Transverse colon (tissue), 4 donors: Measurements from ENCODE around the gene GDF11. TPM values are rescaled to one million over a fixed set of nuclear protein-coding genes. Genes with fewer than 3 reads are reported as not detected.
A peak's percentile ranks its signal among the peaks of the same experiment; 100 is the strongest.

Experiments used
- DNase-seq: peaks from one replicate; pipeline ENCODE4 v3.0.0-alpha.2; 2019
- H3K27ac ChIP-seq, 4 donors: fragments of 200-600 bp; sonication (generic); 2 replicates each; pipeline ENCODE4 v1.5.1; 2016 to 2018; ENCODE audit warnings: inconsistent platforms in 4 of 4
- H3K27me3 ChIP-seq: fragments of 200-600 bp; sonication (generic); 2 replicates; pipeline ENCODE4 v1.5.1; 2017; ENCODE audit warnings: inconsistent platforms
- H3K36me3 ChIP-seq, 4 donors: fragments of 200-600 bp; sonication (generic); 2 replicates each; pipeline ENCODE4 v1.5.1; 2017 to 2019; ENCODE audit warnings: inconsistent platforms in 4 of 4
- H3K4me1 ChIP-seq, 4 donors: fragments of 200-600 bp; sonication (generic); 2 replicates each; pipeline ENCODE4 v1.5.1; 2017 to 2020; ENCODE audit warnings: inconsistent platforms in 4 of 4
- H3K4me3 ChIP-seq, 4 donors: fragments of 200-600 bp; sonication (generic); 1 replicate in 1 of 4; 2 replicates in 3 of 4; pipeline versions ENCODE4 v1.5.1 to v1.6.1; 2017 to 2019; ENCODE audit warnings: inconsistent platforms in 4 of 4
- H3K9me3 ChIP-seq, 2 donors: fragments of 200-600 bp; sonication (generic); 2 replicates each; pipeline ENCODE4 v1.5.1; 2017 to 2019; ENCODE audit warnings: inconsistent platforms in 2 of 2
- EP300 ChIP-seq: sonication (generic); formaldehyde crosslinking; IDR thresholded peaks from one replicate; pipeline ENCODE4 v1.6.1; 2017; ENCODE audit warnings: antibody characterized with exemption, low read depth
- POLR2A ChIP-seq: fragments of 450-650 bp; IDR thresholded peaks from one replicate; pipeline ENCODE4 v1.6.1; 2016; ENCODE audit warnings: antibody characterized with exemption, mild to moderate bottlenecking, moderate library complexity
- POLR2AphosphoS5 ChIP-seq, 3 donors: sonication (generic); formaldehyde crosslinking; IDR thresholded peaks; one replicate each; pipeline ENCODE4 v1.6.1; 2016; ENCODE audit warnings: antibody characterized with exemption in 3 of 3
- WGBS, 2 donors: methylation state at CpG; one replicate each; pipeline ENCODE4 v1.1.5; 2018; ENCODE audit warnings: low coverage in 1 of 2; 5-methylcytosine and 5-hydroxymethylcytosine counted together
- in situ Hi-C, 4 donors: fragments of 200-750 bp; cut with MboI; loops; one replicate each; pipeline versions ENCODE4 v1.15.0 to v1.15.1; 2017; ENCODE audit warnings: low sequenced_read_pairs in 3 of 4, low pct_ligation_motif_present in 1 of 4, low pct_unique_long_range_greater_than_20kb in 1 of 4
- intact Hi-C: fragments of 100-400 bp; cut with DNase I; formaldehyde crosslinking; loops from one replicate; pipeline ENCODE4 v1.15.1; 2023; ENCODE audit warnings: low total_unique reads
- total RNA-seq, 4 donors: library from RNA; depleted of rRNA; stranded (reverse); fragments of >200 nt; gene quantifications; one replicate each; pipeline ENCODE4 v1.1.0, GENCODE V29; 2016
- TF ChIP-seq, protein P1 (sequence below), 5 experiments: fragments of 200-600 bp in 3 of 5; fragments of 450-650 bp in 2 of 5; sonication (generic) in 3 of 5; IDR thresholded peaks; 1 replicate in 2 of 5; 2 replicates in 3 of 5; pipeline ENCODE4 v1.5.1; 2016 to 2017; ENCODE audit warnings: antibody characterized with exemption in 5 of 5, inconsistent platforms in 3 of 5, mild to moderate bottlenecking in 2 of 5, moderate library complexity in 1 of 5

The GDF11 gene
- total RNA-seq, 4 donors from 2014 or later = 0.37 to 1.7 (median 0.60) TPM

- Histone ChIP-seq H3K4me1 (peaks cover 7 to 32% (median 23%) of the 10 kb centered on the region in 4 donors), H3K27ac (peak overlapping the region; percentile 64 to 88 (median 83)), H3K4me3 (peak overlapping the region in 2 of 4 donors; percentile 57 to 64), H3K27me3 (peaks cover 27% of the 10 kb centered on the region), H3K36me3 (no peaks in the 10 kb centered on the region), H3K9me3 (no peaks in the 10 kb centered on the region)
- TF ChIP-seq, protein P1, sequence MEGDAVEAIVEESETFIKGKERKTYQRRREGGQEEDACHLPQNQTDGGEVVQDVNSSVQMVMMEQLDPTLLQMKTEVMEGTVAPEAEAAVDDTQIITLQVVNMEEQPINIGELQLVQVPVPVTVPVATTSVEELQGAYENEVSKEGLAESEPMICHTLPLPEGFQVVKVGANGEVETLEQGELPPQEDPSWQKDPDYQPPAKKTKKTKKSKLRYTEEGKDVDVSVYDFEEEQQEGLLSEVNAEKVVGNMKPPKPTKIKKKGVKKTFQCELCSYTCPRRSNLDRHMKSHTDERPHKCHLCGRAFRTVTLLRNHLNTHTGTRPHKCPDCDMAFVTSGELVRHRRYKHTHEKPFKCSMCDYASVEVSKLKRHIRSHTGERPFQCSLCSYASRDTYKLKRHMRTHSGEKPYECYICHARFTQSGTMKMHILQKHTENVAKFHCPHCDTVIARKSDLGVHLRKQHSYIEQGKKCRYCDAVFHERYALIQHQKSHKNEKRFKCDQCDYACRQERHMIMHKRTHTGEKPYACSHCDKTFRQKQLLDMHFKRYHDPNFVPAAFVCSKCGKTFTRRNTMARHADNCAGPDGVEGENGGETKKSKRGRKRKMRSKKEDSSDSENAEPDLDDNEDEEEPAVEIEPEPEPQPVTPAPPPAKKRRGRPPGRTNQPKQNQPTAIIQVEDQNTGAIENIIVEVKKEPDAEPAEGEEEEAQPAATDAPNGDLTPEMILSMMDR (IDR thresholded peaks at IDR 0.05) = no peak
- TF ChIP-seq POLR2AphosphoS5 (IDR thresholded peaks at IDR 0.05) (no peak), EP300 (no peak), POLR2A (no peak)
- 10 to 19% methylated on average over 2 to 3 of the region's 3 CpGs for WGBS, 2 donors
- in situ Hi-C loops (no loop called here), intact Hi-C loops (no loop called here)
- no peak for DNase-seq
These were observed 34.2 kb upstream of the GDF11 start for GRCh38 chr12:55708695-55709233.

DNA sequence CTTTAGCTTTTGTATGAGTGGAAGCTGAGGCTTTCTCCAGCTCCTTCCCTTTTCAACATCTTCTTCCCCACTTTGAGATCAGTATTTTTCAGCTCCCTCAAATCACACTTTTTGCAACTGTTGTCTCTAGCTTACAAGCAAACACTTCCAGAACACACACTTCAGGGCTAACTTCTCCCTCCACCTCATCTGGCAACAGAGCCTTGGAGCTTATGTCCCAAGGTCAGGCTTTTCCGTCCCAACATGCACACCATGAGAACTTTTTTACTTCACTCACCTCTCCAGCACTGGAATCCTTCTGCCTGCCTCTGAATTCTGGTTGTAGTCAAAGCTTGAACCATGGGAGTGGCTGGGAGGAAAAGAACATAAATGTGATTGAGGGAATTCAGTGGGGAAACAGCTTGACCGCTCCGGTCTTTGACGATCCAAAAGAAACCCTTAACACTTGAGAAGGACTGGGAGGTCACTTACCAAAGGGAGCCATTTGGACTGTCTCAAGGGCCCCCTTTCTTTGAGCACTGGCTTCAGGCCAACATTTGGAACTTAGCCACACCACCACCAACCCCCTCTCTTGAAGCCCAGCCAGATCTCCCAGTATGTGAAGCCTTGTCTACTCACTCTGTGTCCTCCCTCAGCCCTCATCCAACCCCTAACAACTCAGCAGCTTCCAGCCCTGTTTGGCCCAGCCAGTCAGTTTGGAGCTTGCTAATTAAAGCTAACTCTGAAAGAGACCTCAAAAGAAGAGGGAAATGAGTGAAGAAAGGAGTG, 31.0 kb upstream of the GDF11 start:
- 49 to 57% methylated on average over 3 to 4 of the region's 4 CpGs for WGBS, 2 donors
- Histone ChIP-seq H3K9me3 (no peaks in the 10 kb centered on the region), H3K36me3 (no peaks in the 10 kb centered on the region), H3K27ac (peak overlapping the region; percentile 39 to 88 (median 71)), H3K4me3 (no peak overlapping the region), H3K27me3 (peaks cover 22% of the 10 kb centered on the region), H3K4me1 (peaks cover 12 to 40% (median 27%) of the 10 kb centered on the region in 4 donors)
- intact Hi-C loops = no loop called here
- in situ Hi-C loops = no loop called here
- DNase-seq = no peak
- TF ChIP-seq, protein P1 (IDR thresholded peaks at IDR 0.05) = no peak

DNA sequence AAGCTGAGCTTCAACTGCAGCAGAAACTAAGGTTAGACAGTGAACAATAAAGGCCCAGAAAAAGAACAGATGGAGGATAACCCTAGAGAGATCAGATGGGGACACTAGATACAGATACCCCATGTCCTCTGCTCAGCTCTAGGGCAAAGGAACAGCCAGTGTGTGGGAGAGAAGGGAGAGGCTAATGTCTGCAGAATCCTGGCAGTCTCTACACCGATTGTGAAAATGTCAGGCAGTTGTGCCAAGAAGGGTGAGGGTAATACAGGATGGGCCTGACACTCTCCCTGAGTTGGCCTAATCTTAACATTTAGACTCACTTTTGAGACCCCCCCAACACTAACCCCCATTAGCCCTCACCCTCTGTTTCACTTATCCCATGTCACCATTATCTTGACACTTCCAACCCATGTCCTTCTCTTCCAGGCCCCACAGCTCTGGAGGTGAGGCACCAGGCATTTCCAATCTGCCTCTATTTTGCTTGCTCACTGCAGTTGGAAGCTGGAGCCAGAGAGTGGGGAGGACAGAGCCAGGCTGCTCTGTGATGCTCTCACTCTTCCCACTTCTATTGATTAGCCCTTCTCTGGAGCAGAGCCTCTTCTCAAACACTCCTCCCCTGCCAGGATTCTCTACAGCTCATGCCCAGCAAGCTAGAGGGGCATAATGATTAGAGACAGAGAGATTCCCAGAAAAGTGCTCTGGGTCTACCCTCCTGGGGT, 30.1 kb upstream of the GDF11 start:
- Histone ChIP-seq H3K4me1 (peaks cover 21 to 43% (median 30%) of the 10 kb centered on the region in 4 donors), H3K9me3 (no peaks in the 10 kb centered on the region), H3K4me3 (no peak overlapping the region), H3K27ac (peak overlapping the region; percentile 39 to 88 (median 71)), H3K27me3 (peaks cover 19% of the 10 kb centered on the region), H3K36me3 (no peaks in the 10 kb centered on the region)
- DNase-seq = no peak
- TF ChIP-seq POLR2A = no peak
- TF ChIP-seq, protein P1 (IDR thresholded peaks at IDR 0.05) = no peak
- no peak for TF ChIP-seq POLR2AphosphoS5 (IDR thresholded peaks at IDR 0.05)
- TF ChIP-seq EP300 = no peak
- 25 to 50% methylated on average over 1 of the region's 1 CpG for WGBS, 2 donors
- intact Hi-C loops = no loop called here
- in situ Hi-C loops = no loop called here

- no peak for DNase-seq
- H3K4me3 ChIP-seq = no peak overlapping the region
- in situ Hi-C loops (no loop called here), intact Hi-C loops (no loop called here)
- TF ChIP-seq, protein P1 (IDR thresholded peaks at IDR 0.05) = no peak
- TF ChIP-seq POLR2AphosphoS5 (IDR thresholded peaks at IDR 0.05) (no peak), POLR2A (no peak), EP300 (no peak)
- 56 to 72% methylated on average over 1 to 2 of the region's 2 CpGs for WGBS, 2 donors
- H3K4me1 ChIP-seq = peaks cover 23 to 43% (median 30%) of the 10 kb centered on the region in 4 donors
- peak overlapping the region; percentile 39 to 88 (median 71) for H3K27ac ChIP-seq
- no peaks in the 10 kb centered on the region for H3K36me3 ChIP-seq
- no peaks in the 10 kb centered on the region for H3K9me3 ChIP-seq
- peaks cover 11% of the 10 kb centered on the region for H3K27me3 ChIP-seq
These were observed 29.2 kb upstream of the GDF11 start for GRCh38 chr12:55713721-55714120.
